GM12872 (cell line): Measurements from ENCODE around the gene ACOT13.

ENCODE experiments used
- TF ChIP-seq, protein P1 (sequence below): IDR thresholded peaks from 3 replicates; pipeline ENCODE4 v1.5.1; 2011; ENCODE audit warnings: low read depth, mild to moderate bottlenecking, low read length, moderate library complexity; ENCODE audit not compliant: insufficient read depth

The ACOT13 gene

DNA sequence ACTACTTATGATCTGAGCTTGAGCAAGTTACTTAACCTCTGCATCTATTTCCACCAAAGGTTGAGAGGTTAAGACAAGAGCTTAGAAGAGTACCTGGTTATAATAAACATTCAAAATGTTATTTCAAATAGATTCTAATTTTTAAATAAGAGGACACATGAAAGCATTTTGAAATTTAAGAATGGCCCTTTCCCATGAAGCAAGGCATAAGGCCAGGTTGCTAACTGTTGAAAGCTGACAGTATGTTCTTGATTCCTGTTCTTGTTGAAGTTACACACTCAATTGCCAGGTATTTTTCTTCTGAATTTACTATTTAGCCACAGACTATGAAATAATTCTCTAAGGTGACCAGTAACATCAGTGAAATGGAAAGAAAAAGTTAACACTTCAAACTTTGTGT is 37.6 kb downstream of the ACOT13 start:
- TF ChIP-seq, protein P1, sequence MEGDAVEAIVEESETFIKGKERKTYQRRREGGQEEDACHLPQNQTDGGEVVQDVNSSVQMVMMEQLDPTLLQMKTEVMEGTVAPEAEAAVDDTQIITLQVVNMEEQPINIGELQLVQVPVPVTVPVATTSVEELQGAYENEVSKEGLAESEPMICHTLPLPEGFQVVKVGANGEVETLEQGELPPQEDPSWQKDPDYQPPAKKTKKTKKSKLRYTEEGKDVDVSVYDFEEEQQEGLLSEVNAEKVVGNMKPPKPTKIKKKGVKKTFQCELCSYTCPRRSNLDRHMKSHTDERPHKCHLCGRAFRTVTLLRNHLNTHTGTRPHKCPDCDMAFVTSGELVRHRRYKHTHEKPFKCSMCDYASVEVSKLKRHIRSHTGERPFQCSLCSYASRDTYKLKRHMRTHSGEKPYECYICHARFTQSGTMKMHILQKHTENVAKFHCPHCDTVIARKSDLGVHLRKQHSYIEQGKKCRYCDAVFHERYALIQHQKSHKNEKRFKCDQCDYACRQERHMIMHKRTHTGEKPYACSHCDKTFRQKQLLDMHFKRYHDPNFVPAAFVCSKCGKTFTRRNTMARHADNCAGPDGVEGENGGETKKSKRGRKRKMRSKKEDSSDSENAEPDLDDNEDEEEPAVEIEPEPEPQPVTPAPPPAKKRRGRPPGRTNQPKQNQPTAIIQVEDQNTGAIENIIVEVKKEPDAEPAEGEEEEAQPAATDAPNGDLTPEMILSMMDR = no peak

DNA sequence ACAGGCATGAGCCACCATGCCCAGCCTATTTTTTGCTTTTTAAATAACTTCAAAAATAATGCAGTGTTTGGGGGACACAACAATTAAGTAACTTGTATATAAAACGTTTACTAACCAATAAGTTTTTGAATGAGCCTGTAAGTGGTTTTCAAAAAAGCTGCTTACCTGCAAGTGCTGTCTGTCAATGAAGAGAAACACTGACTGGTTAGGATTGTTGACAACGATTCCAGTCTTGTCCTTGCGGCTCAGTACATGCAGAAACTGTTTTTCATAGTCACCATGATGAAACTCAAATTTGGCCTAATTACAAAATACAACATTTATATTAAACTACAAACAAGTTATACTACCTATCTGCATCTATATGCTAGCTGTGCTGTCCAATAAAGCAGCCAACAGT is 41.7 kb downstream of the ACOT13 start:
- TF ChIP-seq, protein P1 = no peak

DNA sequence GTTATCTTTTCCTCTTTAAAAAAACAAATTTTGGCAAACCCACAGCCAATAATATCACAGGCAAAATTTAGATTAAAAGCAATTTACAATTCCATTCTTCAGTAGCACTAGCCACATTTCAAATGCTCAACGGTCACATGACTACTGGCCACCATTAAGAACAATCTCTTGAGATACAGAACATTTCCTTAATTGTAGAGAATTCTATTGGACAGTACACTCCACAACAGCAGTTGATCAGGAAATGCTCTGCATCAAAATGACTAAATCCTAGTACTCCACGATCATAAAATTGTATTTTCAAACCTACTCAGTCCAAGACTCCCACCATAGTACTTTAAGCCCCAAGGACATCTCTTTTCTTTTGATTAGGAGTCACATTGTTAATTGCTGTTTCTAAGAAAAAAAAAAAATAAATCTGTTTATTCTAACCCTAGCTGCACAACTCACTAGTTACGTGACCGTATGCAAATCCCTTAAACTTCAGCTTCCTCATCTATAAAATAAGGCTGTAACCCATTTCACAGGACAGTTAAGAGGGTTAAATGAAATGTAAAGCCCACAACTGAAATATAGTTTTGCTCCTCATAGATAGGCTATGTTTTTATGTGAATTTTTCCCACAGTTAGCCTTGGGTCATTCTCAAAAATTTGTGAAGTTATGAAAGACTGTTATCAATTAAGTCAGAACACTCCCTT is 42.3 kb downstream of the ACOT13 start:
- TF ChIP-seq, protein P1 = no peak

DNA sequence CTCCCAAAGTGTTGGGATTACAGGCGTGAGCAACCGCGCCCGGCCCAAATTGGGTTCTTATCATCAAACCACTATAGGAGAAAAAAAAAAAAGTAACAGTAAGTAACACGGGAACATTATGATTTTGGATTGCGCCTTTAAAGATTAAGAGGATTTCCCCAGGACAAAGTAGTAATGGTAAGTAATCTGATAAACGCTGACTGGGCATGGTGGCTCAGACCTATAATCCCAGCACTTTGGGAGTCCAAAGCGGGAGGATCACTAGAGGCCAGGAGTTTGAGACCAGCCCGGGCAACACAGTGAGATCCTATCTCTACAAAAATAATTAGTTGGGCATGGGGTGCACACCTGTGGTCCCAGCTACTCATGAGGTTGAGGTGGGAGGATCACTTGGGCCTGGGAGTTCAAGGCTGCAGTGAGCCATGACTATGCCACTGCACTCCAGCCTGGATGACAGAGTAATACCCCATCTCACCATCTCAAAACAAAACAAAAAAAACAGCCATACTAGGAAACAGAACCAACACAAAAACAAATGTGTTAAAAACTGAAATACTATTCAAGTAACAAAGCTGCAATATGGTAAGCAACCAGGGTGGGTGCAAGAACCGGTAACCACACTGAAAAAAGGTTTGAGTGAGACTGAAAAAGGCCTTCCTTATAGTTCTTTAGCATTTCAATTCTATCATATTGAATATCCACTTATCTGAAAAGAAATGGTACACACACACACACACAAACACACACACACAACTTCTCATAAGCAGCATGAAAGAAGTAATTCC is 43.8 kb downstream of the ACOT13 start:
- TF ChIP-seq, protein P1 = no peak

DNA sequence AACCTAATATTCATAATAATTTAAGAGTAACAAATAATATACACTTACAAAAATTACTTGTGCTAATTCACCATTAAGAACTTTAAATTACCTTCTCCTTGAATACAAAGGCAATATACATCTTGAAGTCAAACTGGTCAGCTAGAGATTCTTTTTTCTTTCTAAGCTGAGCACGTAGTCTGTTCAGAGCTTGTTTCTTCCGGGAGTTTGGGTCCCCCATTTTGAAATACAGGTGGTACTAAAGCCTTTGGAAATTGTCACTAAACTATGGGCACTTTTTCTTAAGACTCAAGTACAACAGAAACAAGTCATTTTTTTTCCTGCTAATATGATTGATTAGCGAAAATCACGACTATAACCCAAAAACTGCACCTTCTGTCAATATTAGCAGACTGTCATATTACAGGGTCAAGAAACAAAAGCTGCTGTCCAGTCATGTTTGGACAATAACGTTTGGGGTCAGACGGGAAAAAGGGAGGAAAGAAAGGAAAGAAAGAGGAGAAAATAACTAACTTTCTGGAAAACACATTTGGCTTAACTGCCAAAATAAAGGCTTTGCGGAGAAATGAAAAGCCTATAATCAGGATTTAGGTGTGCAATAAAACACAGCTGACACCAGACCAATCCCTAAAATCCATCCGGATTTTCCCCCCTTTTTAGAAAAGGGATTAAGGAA is 51.7 kb downstream of the ACOT13 start:
- TF ChIP-seq, protein P1 = no peak

DNA sequence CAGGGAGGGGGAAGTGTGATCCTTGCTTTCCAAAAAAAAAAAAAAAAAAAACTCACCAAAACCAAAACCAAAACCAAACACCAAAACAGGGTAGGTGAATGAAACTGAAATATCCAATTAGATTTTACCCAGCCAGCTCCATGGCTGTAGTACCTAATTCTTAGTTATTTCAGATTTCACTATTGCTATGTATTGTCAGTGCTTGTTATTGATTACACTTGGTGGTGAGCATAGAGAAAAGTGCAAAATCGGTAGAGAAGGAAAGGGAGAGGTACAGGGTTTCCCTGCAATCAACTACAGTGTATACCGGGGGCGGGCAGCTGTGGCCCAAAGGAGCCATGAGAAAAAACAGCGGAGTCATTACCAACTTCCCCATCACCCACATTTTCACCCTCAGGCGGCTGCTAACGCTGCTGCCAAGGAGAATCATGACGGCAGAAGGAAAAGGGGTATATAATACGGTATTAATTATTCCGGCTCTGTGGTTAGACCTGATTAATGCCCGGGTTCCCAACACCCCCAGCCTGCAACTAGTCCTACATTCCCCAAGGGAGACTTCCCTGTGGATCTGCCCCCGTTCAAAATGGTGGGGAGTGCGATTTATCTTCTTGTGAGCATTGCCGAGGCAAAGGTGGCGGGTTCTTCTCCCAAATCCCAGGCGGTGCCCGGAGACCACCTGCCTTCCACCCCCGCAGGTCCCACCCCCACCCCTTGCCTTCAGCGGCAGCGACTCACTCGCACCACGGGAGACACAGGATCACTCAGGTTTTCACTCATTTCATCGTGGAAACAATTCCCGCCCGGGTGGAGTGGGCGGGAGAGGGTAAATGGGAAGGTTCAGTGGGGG is 52.5 kb downstream of the ACOT13 start, which contains the start of gene C6orf62:
C6orf62 (minus strand) TSS at position 30 of the 847 bp plus-strand sequence. CDS start 486 bp downstream, outside the sequence.
- TF ChIP-seq, protein P1 = no peak

DNA sequence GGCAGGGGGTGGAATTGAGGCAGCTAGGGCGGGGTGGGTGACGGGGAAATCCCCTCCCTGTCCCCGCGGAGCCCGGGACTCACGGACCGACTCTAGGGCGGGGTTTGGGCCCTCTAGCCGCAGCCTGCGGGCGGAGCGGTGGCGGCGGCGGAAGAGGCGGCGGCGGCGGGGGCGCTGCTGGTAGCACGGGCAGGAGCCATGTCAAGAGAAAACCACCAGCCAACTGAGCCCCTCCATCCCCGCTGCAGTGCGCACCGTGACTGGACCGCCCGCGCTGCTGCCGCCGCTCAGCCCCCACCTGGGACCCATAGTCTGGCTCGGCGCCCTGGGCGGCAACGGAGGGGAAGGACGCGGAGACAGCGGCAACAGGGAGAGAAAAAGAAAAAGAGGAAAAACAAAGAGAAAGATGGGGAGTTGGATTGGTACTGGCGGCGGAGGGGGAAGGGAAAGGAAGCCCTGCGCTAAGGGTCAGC is 53.3 kb downstream of the ACOT13 start:
- TF ChIP-seq, protein P1 = no peak
